Measurements from ENCODE around the gene RCE1. TPM values are rescaled to one million over a fixed set of nuclear protein-coding genes. Genes with fewer than 3 reads are reported as not detected.

RCE1 gene
- total RNA-seq, 4 donors from 2014 or later = 8.8 to 13.4 (median 11.7) TPM

DNA sequence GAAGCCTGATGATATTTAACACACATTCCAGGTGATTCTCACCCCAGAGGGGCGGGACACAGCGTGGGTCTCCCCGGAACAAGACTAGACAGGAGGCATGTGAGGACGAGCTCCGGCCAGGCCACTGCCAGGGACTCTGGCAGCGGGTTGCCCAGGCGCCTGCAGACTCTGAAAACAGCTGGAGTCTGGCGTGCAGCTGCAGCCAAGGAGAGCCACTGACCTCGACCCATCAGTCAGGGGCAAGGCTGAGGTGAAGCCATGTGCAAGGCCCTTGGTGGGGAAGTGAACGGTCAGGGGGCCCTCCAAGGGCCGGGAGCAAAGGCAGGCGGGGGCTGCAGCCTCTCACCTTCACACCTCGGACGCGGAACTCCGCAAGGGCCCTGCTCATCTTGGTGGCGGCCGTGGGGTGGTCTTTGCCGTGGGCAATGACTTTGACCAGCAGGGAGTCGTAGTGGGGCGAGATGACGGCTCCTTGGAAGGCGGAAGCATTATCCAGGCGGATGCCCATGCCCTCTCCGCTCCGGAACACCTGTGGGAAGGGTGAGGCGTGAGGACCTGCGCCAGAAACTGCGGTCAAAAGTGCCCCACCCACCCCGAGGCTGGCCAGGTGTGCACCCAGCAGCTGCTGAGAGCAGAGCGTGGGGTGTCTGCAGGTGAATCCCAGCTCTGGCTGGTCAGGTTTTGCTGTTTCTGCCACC is 20.3 kb downstream of the RCE1 start:
- no peak for TF ChIP-seq CTCF (IDR thresholded peaks at IDR 0.05; ENCODE audit: low read depth)

DNA sequence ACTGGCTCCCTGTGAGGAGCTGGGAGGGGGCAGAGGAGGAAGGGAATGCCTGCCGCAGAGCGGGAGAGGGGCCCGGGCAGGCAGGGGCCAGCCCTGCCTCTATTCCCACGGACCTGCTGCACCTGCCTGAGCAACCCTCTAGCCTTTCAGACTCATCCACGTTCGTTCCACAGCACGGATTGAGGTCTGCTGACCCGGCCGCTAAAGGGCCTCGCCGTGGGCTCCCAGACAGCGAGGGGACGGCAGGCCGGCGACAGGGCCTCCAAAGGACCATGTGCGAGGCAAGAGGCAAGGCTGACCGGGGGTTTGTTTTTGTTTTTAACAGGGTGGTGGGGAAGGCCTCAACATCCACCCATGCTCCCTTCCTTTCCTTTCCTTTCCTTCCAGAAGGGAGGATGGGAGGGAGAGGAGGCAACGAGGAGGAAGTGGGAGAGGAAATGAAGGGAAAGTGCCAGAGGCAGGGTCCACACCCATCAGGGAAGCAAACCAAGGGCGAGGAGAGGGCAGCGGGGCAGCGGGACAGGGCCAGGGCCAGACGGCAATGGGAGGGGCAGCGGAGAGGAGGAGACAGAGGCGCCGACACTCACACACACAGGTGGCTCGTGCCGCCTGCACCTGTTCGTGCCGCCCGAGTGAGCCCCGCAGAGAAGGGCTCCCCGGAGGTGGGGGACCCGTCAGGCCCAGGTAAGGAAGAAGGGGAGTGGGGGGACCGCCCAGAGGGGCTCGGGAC is 21.1 kb downstream of the RCE1 start:
- TF ChIP-seq CTCF (IDR thresholded peaks at IDR 0.05; ENCODE audit: low read depth) = no peak

DNA sequence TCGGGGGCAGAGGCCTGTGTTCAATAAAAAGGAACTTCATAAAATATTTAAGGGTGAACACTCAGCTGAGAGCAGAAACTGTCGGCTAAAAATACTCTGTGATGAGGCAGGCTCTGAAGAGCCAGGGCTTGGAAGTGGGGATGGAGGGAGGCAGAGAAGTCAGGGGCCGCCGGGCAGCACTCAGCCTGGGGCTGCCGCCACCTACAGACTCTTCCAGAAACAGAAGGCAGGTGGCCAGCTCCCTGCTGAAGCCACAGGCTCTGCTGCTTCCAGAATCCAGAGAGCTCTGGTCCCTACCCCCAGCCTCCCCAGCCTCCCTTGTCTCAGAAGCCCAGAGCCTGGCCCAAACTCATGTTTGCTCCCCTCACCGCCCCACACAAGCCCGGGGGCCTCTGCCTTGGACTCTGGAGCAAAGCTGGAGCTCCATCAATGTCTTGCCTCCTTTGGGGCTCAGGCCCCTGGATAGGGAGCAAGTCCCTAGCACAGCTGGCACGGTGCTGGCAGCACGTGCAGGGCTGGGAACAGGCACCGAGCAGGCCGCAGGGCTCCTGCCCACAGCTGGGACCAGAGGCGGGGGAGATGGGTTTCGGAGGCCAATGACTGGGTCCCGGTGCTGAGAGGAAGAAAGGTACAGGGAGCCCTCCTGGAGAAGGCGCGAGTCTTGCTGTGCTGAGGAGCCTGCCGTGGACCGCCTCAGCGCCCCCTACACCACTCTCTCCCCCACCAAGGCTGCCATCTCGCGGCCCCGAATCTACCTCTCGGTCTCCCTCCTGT is 21.9 kb downstream of the RCE1 start:
- TF ChIP-seq CTCF (IDR thresholded peaks at IDR 0.05; ENCODE audit: low read depth) = no peak

DNA sequence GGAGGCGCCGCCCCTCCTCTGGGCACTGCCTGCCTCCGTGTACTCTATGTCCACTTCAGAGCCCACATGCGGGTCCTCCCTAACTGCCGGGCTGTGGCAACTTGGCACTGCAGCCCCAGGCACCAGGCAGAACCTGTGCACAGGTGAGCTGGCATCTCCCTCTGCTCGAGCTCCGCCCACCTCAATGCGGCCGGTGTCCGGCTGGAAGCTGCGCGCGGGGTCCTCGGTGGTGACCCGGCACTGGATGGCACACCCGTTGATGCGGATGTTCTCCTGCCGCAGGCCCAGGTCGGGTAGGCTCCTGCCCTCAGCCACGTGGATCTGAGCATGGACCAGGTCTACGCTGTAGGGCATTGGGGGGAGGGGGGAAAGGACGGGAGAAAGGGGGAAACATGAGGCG is 22.8 kb downstream of the RCE1 start:
- TF ChIP-seq CTCF (IDR thresholded peaks at IDR 0.05; ENCODE audit: low read depth) = no peak

DNA sequence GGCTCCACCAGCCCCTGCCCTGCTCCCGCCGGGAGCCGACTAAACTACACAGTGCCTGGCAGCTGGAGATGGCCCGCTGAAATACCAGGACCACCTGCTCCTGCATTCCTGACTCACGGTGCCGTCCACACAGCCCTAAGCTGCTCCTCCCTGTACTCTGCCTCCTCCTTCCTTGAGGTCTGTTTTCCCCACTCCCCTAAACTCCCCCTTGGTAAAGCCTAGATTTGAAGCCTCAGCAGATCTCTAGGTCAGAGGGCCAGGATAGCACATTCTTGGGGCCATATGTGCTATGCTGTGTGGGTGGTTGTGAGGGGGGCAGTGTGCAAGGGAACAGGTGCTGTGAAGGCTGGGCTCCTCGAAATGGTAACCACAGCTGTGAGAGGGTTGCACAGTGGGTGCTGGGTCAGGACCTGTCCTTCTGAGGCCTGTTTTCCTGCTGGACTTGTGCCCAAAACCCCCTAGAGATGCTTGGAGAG is 23.3 kb downstream of the RCE1 start:
- TF ChIP-seq CTCF (IDR thresholded peaks at IDR 0.05; ENCODE audit: low read depth) = no peak

- no peak for TF ChIP-seq CTCF (IDR thresholded peaks at IDR 0.05; ENCODE audit: low read depth)
Observed at GRCh38 chr11:66867425-66868040, 24.3 kb downstream of the RCE1 start.

Measured in subcutaneous adipose tissue (tissue), 4 donors.